Thyroid gland (tissue), 4 donors: ENCODE results near the gene ABHD4. TPM values are rescaled to one million over a fixed set of nuclear protein-coding genes. Genes with fewer than 3 reads are reported as not detected.
"Not testable (repeated sequence)": the region's sequence is repeated elsewhere in the genome, so short reads cannot be mapped to it uniquely, and the experiment has no call there.

ENCODE experiments used
- DNase-seq, 2 donors: peaks; one replicate each; pipeline ENCODE4 v3.0.0-alpha.2; 2019
- H3K27ac ChIP-seq, 3 donors: fragments of 200-600 bp; sonication (generic); 1 replicate in 2 of 3; 2 replicates in 1 of 3; pipeline ENCODE4 v1.5.1; 2016 to 2019; ENCODE audit warnings: mild to moderate bottlenecking in 1 of 3, moderate library complexity in 1 of 3
- H3K27me3 ChIP-seq: fragments of 200-600 bp; sonication (generic); one replicate; pipeline ENCODE4 v1.5.1; 2019
- H3K36me3 ChIP-seq, 2 donors: fragments of 200-600 bp; sonication (generic); one replicate each; pipeline ENCODE4 v1.5.1; 2016 to 2019
- H3K4me1 ChIP-seq, 2 donors: fragments of 200-600 bp; sonication (generic); one replicate each; pipeline ENCODE4 v1.5.1; 2017 to 2019
- H3K4me3 ChIP-seq, 3 donors: fragments of 200-600 bp; sonication (generic); replicated peaks in 1 of 3; 1 replicate in 2 of 3; 2 replicates in 1 of 3; pipeline ENCODE4 v1.5.1; 2016; ENCODE audit warnings: mild to moderate bottlenecking in 1 of 3
- H3K9me3 ChIP-seq: fragments of 200-600 bp; sonication (generic); one replicate; pipeline ENCODE4 v1.5.1; 2017
- POLR2A ChIP-seq, 2 donors: fragments of 450-650 bp; IDR thresholded peaks; one replicate each; pipeline ENCODE4 v1.6.1; 2017; ENCODE audit warnings: antibody characterized with exemption in 2 of 2, mild to moderate bottlenecking in 2 of 2, moderate library complexity in 1 of 2
- WGBS, 2 donors: methylation state at CpG; one replicate each; pipeline ENCODE4 v1.1.5; 2017; 5-methylcytosine and 5-hydroxymethylcytosine counted together
- intact Hi-C: fragments of 100-400 bp; cut with DNase I; formaldehyde crosslinking; loops from one replicate; pipeline ENCODE4 v1.15.1; 2023
- total RNA-seq, 4 donors: library from RNA; depleted of rRNA; stranded (reverse); fragments of >200 nt; gene quantifications; one replicate each; pipeline ENCODE4 v1.2.3, GENCODE V29; 2016
- TF ChIP-seq, protein P1 (sequence below), 6 experiments: fragments of 200-600 bp in 3 of 6; fragments of 450-650 bp in 3 of 6; sonication (generic) in 3 of 6; IDR thresholded peaks; one replicate each; pipeline ENCODE4 v1.5.1; 2016 to 2019; ENCODE audit warnings: antibody characterized with exemption in 6 of 6, mild to moderate bottlenecking in 2 of 6, inconsistent platforms in 1 of 6, moderate library complexity in 1 of 6

Gene ABHD4
- total RNA-seq, 4 donors from 2014 or later = 31.5 to 66.4 (median 53.7) TPM

DNA sequence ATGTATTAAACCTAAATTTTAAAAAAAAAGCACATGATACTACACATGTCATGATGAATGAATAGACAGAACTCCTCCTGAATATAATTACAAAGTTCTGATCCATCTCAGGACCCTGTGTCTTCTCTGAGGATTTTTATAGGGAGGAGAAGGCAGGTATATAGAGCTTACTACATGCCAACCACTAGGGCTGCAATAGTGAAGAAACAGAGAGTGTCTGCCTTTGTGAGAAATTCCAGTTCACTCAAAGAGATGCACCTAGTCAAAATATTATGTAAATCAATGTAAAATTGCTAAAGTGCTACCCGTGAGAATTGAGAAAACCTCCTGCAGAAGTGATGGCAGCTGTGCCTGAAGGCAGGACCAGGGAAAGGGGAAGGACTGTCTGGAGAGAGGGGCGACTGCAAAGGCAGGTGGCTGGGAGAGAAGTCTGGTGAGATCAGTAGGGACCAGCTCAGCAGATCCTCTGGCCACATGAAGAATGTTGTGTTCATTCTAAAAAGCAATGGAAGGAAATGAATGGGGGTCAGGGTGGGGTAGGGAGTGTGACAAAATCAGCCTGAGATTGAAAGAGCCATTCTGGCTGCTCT lies 15.1 kb downstream of the ABHD4 start:
- peaks cover 13 to 20% of the 10 kb centered on the region in 2 donors for H3K4me1 ChIP-seq
- 66 to 79% methylated on average over 2 of the region's 2 CpGs for WGBS, 2 donors
- no peaks in the 10 kb centered on the region for H3K27me3 ChIP-seq
- intact Hi-C loops = no loop called here
- DNase-seq = no peak
- no peak for TF ChIP-seq POLR2A (IDR thresholded peaks at IDR 0.05)
- TF ChIP-seq, protein P1, sequence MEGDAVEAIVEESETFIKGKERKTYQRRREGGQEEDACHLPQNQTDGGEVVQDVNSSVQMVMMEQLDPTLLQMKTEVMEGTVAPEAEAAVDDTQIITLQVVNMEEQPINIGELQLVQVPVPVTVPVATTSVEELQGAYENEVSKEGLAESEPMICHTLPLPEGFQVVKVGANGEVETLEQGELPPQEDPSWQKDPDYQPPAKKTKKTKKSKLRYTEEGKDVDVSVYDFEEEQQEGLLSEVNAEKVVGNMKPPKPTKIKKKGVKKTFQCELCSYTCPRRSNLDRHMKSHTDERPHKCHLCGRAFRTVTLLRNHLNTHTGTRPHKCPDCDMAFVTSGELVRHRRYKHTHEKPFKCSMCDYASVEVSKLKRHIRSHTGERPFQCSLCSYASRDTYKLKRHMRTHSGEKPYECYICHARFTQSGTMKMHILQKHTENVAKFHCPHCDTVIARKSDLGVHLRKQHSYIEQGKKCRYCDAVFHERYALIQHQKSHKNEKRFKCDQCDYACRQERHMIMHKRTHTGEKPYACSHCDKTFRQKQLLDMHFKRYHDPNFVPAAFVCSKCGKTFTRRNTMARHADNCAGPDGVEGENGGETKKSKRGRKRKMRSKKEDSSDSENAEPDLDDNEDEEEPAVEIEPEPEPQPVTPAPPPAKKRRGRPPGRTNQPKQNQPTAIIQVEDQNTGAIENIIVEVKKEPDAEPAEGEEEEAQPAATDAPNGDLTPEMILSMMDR (IDR thresholded peaks at IDR 0.05) = peak in 2 of 6 experiments; percentile 15 to 23
- H3K36me3 ChIP-seq = peaks cover 27 to 31% of the 10 kb centered on the region in 2 donors
- H3K4me3 ChIP-seq = no peak overlapping the region
- H3K27ac ChIP-seq = peak overlapping the region; percentile 88 to 99 (median 90)
- no peaks in the 10 kb centered on the region for H3K9me3 ChIP-seq

DNA sequence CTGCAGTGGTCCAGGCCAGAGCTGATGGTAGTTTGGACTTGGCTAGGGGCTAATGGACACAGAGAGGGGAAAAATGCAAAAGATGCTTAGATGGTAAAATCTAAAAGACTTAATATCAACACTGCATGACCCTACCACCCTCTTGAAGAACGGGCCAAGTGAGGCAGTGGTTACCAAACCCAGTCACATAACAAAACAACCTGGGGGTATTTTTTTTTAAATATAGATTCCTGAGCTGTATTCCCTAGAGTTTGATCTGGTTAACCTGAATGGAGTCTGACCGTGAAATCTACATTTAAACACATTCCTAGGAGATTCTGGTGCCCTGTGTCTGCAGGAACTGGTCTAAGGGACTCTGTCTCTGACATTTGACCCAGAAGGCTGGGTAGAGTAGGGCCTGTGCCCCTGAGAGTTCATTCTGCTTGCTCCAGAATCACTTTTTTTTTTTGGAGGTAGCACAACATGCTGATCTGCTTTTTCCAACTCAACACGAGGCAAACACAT lies 15.7 kb downstream of the ABHD4 start:
- WGBS, 2 donors = 24 to 31% methylated on average over 3 of the region's 3 CpGs
- H3K4me1 ChIP-seq = peaks cover 13 to 20% of the 10 kb centered on the region in 2 donors
- no peaks in the 10 kb centered on the region for H3K27me3 ChIP-seq
- no peak for TF ChIP-seq POLR2A (IDR thresholded peaks at IDR 0.05)
- TF ChIP-seq, protein P1 (IDR thresholded peaks at IDR 0.05) = no peak
- H3K4me3 ChIP-seq = no peak overlapping the region
- peak in 1 of 2 donors; percentile 20 for DNase-seq
- intact Hi-C loops = no loop called here
- H3K9me3 ChIP-seq = no peaks in the 10 kb centered on the region
- H3K27ac ChIP-seq = peak overlapping the region; percentile 88 to 99 (median 90)
- peaks cover 27% of the 10 kb centered on the region in 2 donors for H3K36me3 ChIP-seq

DNA sequence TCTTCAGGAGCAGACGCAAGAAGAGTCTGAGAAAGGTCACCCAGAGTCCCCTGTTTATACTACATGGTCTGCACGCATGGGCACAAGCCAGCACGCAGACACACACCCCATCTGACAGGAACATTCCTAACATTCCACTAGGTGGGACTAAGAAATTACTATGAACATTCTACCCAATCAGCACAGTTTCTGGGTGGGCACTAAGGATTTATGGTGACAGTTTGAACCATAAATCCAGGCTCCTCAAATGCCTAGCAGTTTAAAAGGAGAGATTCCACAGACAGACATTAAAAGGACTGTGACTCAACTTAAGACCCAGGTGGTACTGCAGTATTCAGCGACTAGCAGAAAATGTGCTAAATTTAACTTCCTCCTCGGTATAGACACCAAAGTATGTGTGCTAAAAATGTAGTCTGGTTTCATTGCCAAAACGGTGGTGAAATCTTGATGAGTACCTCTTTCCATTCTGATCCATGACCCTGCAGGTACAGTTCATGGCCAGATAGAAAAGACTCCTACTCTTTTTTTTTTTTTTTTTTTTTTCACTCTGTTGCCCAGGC lies 16.2 kb downstream of the ABHD4 start:
- H3K4me1 ChIP-seq = peaks cover 13 to 20% of the 10 kb centered on the region in 2 donors
- peak; percentile 84 to 89 for DNase-seq
- no peak overlapping the region for H3K4me3 ChIP-seq
- peak overlapping the region; percentile 88 to 99 (median 92) for H3K27ac ChIP-seq
- H3K9me3 ChIP-seq = no peaks in the 10 kb centered on the region
- no peaks in the 10 kb centered on the region for H3K27me3 ChIP-seq
- peaks cover 22 to 25% of the 10 kb centered on the region in 2 donors for H3K36me3 ChIP-seq
- intact Hi-C loops = no loop called here
- WGBS, 2 donors = 12 to 15% methylated on average over 6 of the region's 6 CpGs
- peak in 1 of 2 donors; percentile 68 for TF ChIP-seq POLR2A (IDR thresholded peaks at IDR 0.05)
- TF ChIP-seq, protein P1 (IDR thresholded peaks at IDR 0.05) = peak in 1 of 6 experiments; percentile 43

DNA sequence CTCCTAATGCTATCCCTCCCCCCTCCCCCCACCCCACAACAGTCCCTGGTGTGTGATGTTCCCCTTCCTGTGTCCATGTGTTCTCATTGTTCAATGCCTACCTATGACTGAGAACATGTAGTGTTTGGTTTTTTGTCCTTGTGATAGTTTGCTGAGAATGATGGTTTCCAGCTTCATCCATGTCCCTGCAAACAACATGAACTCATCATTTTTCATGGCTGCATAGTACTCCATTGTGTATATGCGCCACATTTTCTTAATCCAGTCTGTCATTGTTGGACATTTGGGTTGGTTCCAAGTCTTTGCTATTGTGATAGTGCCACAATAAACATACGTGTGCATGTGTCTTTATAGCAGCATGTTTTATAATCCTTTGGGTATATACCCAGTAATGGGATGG lies 17.7 kb downstream of the ABHD4 start:
- intact Hi-C loops, H3K27me3 ChIP-seq, H3K27ac ChIP-seq, H3K9me3 ChIP-seq, H3K4me3 ChIP-seq, DNase-seq: not testable (repeated sequence)
- 96 to 100% methylated on average over 2 of the region's 2 CpGs for WGBS, 2 donors
- peaks cover 13 to 20% of the 10 kb centered on the region in 2 donors for H3K4me1 ChIP-seq
- peaks cover 7 to 10% of the 10 kb centered on the region in 2 donors for H3K36me3 ChIP-seq

DNA sequence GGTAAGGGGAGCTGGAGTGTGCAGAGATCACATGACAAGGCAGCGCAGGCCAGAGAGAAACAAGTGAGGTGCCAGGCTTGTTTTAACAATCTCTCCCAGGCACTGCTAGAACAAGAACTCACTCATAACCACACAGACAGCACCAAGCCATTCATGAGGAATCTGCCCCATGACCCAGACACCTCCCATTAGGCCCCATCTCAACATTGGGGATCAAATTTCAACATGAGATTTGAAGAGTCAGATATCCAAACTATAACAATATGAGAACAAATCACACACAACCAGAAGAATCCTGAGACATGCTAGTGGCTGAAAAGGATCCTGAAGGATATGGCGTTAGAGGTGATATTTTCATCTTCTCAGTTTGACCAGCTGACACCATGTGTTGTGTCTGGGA lies 24.2 kb downstream of the ABHD4 start:
- Histone ChIP-seq H3K9me3 (no peaks in the 10 kb centered on the region), H3K4me1 (no peaks in the 10 kb centered on the region), H3K27ac (no peak overlapping the region), H3K27me3 (no peaks in the 10 kb centered on the region), H3K36me3 (no peaks in the 10 kb centered on the region), H3K4me3 (no peak overlapping the region)
- TF ChIP-seq, protein P1 (IDR thresholded peaks at IDR 0.05) = no peak
- TF ChIP-seq POLR2A (IDR thresholded peaks at IDR 0.05) = no peak
- intact Hi-C loops = no loop called here
- no peak for DNase-seq
- 87 to 91% methylated on average over 2 of the region's 2 CpGs for WGBS, 2 donors
